ENCODE data around the gene PPARA.
"Not testable (repeated sequence)": the region's sequence is repeated elsewhere in the genome, so short reads cannot be mapped to it uniquely, and the experiment has no call there.

PPARA gene

DNA sequence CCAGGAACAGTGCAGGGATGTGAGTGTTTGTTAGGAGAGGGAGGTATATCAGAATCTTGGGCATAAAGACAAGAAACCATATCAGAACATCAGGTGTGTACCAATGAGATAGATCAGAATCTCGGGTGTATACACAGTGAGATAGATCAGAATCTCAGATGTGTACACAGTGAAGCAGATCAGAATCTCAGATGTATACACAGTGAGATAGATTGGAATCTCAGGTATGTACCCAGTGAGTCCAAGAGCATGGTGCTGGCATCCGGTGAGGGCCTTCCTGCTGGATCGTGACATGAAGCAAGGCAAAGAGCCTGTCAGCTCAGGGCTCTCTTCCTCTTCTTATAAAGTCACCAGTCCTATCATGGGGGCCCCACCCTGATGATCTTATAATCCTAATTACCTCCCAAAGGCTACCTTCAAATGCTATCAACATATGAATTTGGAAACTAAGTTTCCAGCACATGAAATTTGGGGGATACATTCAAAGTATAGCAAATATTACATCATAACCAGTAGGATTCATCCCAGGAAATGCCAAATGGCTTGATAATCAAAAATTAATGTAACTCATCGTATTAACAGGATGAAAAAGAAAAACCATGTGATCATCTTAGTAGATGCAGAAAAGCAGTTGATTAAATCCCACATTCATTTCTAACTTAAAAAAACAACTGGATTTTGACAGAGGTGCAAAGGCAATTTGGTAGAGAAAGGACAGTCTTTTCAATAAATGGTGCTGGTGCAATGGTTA lies 28.6 kb downstream of the PPARA start:
- no peak for DNase-seq

DNA sequence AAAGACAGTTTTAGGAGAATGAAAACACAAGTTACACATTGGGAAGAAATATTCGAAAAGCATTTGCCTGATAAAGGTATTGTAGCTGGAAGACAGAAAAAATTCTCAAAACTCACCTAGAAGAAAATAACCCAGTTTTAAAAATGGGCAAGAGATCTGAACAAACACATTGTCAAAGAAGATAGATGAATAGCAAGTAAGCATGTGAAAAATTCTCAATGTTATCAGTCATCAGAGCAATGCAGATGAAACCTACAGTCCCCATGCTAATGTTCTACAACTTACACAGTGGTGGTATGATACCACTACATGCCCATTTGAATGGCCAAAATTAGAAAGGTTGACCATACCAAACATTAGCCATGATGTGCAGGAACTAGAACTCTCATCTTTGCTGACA lies 29.4 kb downstream of the PPARA start:
- DNase-seq = no peak

DNA sequence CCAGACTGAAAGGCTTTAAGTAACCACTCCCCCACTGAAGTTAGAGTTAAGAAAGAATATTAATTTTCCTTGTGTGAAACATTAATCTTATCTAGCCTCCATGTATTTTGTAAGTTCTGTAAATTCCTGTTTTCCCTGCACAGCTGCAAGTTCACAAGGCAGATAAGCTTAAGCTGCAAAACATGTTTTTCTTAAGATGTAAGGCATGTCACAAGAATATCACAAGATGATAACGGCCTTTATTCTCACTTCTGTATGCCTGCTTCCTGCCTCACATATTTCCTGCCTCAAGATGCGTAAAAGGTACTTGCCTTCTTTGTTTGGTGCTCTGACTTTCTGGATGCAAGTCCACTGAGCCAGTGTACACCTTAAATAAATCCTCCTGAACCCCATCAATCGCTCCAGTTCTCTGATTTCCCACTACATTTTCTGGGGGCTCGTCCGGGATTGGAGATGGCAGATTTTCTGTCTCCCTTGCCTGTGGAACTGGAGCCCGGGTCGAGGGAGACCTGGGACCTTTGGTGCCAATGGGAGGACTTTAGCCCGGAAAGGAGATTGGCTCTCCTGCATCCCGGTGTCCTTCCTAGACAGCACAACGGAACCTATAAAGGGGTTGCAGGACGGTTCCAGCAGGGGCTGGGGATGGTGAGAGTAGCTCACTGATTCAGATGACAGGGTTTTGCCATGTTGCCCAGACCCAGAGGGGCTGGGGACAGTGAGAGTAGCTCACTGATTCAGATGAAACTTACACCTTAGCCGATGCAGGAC lies 30.2 kb downstream of the PPARA start:
- DNase-seq = no peak

DNA sequence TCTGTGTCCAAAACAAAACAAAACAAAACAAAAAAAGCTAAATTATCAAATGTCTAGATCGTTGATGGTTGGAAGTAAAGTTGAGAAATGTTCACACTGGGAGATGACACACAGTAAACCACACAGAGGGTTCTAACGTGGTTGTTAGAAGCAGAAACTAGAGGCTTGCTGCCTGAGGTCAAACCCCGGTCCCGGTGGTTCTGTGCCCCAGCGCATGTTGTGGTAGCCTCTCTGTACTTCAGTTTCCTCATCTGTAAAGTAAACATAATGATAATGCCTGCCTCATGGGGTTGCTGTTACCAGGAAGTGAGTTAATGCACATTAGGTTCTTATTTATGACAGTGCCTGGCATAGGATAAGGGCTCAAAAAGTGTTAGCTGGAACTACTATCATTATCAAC lies 33.4 kb downstream of the PPARA start:
- no peak for DNase-seq

DNA sequence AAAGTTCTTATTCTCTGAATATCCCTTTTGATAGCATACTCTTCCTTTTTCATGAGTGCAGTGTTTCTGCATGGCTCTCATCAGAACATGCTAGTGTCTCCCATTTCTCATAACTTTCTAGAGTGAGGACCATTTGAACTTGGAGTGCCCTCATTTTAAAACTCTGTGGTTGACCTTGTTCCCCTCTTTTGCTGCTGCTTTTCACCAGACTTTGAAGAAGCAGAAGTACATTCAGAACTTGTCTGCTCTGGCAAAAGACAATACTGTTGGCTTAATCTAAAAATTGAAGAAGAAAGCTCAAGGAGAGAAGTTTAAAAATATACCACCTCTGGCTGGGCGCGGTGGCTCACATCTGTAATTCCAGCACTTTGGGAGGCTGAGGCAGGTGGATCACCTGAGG lies 35.0 kb downstream of the PPARA start:
- no peak for DNase-seq

DNA sequence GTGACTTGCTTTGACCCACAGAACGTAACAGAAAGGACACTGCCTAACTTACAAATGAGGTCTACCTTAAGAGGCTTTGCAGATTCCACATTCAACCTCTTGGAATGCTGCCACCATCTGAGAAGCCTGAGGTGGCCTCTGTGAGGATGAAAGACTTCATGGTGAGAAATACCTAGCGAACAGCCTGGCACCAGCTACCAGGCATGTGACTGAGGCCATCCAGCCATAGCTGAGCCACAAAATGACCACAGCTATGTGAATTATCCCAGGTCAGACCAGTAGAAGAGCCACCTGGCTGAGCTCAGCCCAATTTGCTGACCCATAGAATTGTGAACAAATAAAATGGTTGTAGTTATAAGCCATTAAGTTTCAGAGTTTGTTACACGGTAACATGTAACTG lies 37.5 kb downstream of the PPARA start:
- no peak for DNase-seq

DNA sequence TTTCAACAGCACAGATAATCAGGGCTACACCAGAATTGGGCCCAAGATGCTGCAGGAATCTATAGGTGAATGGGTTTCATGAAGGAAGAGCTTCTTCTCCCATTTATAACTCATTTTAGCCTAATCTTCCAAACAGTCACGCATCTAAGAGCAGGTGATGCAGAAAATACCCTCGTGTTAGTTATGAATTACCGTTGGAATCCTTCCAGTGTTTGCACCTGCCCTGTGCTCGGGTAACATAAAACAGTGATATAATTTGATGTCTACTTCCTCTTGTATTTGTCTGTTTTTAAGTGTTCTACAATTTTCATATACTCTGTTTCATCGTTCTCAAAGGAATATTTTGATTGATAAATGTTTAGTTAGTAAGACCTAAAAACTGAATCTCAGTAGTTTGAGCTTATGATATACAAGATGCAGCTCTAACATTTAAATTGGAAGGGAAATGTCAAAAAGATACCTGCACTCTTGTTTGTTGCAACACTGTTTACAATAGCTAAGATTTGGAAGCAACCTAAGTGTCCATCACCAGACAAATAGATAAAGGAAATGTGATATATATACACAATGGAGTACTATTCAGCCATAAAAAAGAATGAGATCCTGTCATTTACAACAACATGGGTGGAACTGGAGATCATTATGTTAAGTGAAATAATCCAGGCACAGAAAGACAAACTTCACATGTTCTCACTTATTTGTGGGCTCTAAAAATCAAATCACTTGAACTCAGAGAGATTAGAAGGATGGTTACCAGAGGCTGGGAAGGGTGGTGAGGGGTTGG lies 42.1 kb downstream of the PPARA start:
- no peak for DNase-seq

DNA sequence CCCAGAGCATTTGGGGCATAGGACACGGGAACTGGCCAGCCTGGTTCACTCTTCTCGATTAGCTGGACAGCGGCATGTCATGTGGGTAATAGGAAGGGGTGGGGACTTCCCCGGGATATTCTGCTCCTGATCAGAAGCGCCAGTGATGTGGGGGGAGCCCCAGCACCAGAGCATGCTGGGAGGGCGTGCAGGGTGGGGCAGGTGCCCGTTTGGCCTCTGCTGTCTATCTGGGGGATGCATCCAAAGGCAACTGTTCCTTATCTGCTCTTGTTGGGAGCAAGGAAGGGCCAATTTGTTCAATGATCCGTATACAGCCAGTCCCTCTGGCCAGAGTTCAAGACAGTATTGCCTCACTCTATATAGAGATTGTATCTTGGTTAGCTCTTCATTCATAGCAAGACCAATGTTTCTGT lies 43.6 kb downstream of the PPARA start:
- DNase-seq = no peak

DNA sequence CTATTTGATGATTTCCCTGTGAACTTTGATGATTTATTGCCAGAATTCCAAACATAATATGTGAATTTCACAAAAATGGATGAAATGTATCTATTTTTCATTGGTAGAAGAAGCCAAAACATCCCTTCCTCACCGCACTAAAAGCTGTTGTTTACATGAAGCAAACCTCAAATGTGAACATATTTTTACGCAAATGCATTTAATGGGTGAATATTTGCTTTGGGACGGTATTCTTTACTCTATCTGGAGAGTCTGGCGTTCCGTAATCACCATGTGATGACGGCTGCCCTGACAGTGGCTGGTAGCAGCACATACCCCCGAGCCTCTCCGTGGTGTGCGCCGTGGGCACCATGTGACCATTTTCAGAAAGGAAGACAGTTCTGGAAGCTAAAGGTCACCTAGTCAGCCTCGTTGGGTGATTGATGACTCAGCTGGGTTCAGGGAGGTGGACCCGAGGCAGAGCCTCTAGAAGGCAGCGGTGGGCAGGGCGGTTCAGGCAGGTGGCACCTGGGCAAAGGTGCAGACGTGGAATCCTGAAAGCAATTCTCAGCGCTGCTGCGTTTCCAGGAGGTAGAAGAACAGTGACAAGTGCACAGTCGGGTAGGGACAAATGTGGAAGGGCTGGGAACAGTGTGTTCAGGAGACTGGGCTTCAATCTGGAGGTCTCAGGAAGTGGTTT lies 45.3 kb downstream of the PPARA start:
- DNase-seq = no peak

DNA sequence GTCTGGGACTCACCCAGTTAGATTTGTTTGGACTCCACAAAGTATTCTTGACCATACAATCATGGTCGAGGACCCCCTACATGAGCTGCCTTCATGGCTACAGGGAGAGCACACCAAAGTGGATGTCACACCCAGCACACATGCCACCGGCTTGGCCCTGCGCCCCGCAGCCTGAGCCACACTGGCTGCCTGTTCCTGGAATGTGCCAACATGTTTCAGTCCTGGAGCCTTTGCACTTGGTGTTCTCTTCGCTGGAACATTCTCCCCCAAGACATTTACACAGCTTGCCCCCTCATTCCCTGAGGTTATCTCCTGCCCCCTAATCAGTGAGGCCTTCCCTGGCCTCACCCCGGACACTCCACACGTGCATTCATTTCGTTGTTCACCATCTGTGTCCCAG lies 46.0 kb downstream of the PPARA start:
- no peak for DNase-seq

DNA sequence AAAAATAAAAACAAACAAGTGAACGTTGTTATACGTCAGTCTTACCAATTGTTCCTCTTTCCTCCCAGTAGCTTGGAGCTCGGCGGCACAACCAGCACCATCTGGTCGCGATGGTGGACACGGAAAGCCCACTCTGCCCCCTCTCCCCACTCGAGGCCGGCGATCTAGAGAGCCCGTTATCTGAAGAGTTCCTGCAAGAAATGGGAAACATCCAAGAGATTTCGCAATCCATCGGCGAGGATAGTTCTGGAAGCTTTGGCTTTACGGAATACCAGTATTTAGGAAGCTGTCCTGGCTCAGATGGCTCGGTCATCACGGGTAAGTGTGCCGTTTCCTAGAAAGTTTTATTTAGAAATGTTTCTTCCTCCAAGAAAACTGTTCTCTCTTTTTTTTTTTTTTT lies 47.9 kb downstream of the PPARA start:
- no peak for DNase-seq

DNA sequence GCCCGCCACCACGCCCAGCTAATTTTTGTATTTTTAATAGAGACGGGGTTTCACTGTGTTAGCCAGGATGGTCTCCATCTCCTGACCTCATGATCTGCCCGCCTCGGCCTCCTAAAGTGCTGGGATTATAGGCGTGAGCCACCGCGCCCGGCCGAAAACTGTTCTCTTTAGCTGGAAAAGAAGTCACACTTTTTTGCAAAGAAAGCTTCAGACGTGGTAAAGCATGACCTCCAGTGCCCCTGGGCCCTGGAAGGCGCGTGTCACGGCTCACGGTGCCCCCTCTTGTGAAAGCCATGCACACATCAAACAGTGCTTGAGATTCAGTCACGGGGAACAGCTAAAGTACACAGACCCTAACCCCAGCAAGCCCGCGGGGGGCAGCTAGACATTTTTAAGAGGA lies 48.5 kb downstream of the PPARA start:
- DNase-seq = not testable (repeated sequence)

DNA sequence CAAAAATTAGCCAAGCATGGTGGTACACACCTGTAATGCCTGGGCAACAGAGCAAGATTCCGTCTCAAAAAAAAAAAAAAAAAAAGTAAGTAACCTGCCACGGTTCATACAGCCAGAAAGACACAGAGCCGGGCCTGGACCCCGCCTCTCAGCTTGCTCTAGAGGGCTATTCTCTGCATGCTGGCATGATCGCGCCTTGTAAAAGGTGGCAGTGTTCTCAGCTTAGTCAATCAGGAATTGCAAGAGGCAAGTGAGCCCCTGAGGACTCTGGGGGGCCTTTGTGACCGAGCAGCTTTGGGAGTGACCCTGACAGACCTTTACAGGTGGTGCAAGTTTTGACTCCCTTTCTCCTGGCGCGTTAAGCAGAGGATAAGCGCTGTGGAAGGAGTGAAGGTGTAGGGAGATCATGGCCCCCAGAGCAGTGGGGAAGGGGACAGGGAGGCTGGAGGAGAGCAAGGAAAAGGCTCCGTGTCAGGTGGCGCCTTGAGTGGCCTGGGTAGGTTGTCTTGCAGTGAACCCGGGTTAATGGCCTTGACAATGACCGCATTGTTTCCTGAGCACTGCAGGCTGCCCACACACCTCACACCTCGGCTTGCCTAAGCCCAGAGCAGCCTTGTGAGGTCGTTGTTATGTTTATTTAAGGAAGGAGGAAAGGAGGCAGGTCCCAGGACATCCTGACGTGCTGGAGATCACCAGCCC lies 50.9 kb downstream of the PPARA start:
- no peak for DNase-seq

DNA sequence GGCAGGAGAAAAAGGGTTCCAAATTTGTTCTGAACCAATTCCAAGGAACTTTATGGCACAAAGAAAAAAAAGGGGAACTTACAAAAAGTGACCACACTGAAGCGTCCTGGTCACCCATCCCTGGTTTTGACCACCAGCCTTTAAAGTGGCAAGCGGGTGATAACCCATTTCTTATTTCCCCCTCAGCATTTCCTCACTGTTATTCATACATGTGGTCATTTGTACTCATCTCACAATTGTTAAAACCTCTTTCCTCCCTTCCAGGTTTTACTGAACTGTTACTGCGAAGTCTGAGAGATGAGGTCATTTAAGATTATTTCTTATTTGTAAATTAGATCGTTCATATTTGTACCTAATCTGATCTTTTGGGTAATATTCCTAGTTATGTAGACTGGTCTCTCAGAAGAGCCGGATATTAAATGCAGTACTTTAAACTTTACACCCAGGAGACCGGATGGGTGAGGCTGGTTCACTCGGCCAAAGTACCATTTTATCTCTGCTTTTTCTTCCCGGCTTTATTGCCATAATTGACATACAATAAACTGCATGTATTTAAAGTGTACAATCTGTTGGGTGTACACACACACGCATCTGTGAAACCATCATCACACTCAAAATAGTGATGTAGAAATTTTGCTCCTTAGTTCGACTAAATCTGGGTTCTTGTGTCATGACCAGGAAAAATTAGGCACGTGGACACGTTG lies 52.7 kb downstream of the PPARA start:
- DNase-seq = no peak

DNA sequence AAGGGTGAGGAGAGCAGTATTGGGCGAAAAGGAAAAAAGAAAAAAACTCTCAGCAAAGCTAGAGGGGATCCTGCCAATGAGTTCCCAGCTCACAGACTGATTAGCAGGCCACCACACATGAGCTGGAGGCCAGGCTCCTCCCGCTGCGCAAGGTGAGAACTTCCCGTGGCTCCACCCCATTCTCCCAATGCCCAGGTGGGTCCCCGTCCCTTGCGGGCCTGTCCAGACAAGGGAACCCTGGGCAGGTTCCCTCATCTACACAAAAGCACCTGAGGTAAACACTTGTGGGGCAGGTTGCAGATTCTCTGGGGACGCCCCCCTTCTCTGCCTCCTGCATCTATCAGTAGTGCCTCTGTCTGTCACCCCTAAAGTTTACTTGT lies 53.3 kb downstream of the PPARA start:
- no peak for DNase-seq

DNA sequence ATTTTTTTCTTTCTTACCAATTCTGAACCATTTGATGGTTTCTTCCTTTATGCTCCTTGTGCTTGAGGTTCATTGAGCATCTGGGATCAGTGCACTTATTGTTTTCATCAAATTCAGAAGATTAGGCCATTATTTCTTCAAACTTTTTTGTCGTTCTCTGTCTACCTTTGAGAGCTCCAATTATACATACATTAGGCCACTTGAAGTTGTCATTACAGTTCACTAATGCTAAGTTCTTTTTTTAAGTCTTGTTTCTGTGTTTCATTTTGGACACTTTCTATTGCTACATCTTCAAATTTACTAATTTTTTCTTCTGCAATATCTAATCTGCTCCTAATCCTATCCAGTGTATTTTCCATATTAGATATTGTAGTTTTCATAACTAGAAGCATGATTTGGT lies 58.9 kb downstream of the PPARA start:
- no peak for DNase-seq

DNA sequence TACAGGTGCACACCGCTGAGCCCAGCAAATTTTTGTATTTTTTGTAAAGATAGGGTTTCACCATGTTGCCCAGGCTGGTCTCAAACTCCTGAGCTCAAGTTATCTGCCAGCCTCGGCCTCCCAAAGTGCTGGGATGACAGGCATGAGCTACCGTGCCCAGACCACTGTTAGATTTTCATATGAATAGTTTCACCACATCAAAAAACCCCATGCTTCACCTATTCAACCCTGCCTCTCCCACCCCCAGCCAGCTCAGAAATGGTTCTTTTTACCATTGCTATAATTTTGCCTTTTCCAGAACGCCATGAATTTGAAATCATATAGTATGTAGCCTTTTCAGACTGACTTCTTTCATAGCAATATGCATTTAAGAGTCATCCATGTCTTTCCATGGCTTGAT lies 61.9 kb downstream of the PPARA start:
- peak; percentile 11 for DNase-seq

DNA sequence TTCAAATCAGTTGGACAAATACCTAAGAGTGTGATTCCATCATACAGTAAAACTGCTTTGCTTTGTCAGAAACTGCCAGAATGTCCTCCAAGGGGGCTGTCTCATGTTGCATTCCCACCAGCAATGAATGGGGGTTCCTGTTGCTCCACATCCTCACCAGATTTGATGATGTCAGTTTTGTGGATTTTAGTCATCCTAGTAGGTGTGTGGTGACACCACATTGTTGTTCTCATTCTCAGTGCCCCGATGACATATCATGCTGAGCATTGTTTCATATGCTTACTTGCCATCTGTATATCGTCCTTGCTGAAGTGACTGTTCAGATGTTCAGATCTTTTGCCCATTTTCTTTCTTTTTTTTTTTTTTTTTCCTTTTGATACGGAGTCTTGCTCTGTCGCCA lies 62.7 kb downstream of the PPARA start:
- peak; percentile 45 for DNase-seq

DNA sequence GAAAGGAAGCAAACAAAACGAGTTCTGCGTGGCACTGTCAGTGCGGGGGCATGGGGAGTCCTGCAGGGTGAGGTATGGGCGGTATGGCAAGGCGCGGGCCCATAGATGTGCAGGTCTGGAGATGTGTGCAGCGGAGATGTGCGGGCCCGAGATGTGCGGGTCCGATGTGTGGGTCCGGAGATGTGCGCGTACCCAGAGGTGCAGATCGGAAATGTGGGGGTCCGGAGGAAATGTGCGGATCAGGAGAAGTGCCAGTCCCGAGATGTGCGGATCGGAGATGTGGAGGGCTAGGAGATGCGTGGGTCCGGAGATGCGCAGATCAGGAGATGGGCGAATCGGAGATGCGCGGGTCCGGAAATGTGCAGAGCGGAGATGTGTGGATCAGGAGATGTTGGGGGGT lies 63.8 kb downstream of the PPARA start:
- DNase-seq = no peak

DNA sequence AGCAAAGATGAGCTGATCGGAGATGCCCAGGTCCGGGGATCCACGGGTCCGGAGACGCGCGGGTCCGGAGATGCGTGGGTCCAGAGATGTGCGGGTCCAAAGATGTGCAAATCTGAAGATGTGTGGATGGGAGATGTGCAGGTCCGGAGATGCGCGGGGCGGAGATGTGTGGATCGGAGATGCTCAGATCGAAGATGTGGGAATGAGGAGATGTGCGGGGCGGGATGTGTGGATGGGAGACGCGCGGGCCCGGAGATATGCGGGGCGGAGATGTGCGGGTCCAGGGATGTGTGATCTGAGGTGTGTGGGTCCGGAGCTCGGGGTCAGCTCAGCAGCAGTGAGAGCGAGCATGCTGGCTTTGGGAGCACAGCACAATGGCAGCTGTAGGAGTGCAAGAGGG lies 64.3 kb downstream of the PPARA start:
- DNase-seq = no peak

DNA sequence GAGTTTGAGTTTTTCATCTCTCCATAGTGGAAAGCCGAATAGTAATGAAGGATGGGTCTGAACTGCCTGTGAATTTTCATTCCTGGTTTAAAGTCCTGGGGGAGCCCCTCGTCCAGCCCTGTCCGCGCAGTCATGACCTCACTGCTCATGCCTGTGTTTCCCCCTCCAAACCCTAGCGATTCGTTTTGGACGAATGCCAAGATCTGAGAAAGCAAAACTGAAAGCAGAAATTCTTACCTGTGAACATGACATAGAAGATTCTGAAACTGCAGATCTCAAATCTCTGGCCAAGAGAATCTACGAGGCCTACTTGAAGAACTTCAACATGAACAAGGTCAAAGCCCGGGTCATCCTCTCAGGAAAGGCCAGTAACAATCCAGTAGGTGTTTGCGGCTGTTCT lies 69.3 kb downstream of the PPARA start:
- DNase-seq = peak; percentile 12

DNA sequence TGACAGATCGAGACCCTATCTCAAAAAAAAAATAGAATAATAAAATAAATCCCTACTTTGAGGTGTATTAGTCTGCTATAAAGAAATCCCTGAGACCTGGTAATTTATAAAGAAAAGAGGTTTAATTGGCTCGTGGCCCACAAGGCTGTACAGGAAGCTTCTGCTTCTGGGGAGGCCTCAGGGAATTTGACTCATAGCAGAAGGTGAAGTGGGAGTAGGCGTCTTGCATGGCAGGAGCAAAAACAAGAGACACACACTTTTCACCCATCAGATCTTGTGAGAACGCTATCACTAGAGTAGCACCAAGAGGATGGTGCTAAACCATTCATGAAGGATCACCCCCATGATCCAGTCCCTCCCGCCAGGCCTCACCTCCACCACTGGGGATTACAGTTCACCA lies 70.6 kb downstream of the PPARA start:
- DNase-seq = peak; percentile 12

All from activated CD4-positive, alpha-beta T cell treated with anti-CD3 and anti-CD28 coated beads, Interleukin-2, Interleukin-6, amounts not matched to agents 100 ng/mL and 50 ng/mL, durations not matched to agents 16 hours and 8 hours (primary cell).